OCI-M1 (cell line): ENCODE results near the gene TNXB.
"Not testable (repeated sequence)": the region's sequence is repeated elsewhere in the genome, so short reads cannot be mapped to it uniquely, and the experiment has no call there.

Source experiments
- DNase-seq: peaks from one replicate; lab custom pipeline; 2025; lab: John Stamatoyannopoulos, UW

Gene TNXB

GRCh38 chr6:32112431-32112980 is 3.4 kb upstream of the TNXB start:
- no peak for DNase-seq

- no peak for DNase-seq
Measured at GRCh38 chr6:32111424-32112066, 2.4 kb upstream of the TNXB start.

- DNase-seq = no peak
Measured at GRCh38 chr6:32110632-32111031, 1.5 kb upstream of the TNXB start.

GRCh38 chr6:32109765-32110160 is 625 bp upstream of the TNXB start:
- DNase-seq = no peak

GRCh38 chr6:32108727-32109113 is 418 bp downstream of the TNXB start:
- DNase-seq = no peak

- DNase-seq = peak; percentile 46
Measured at GRCh38 chr6:32108094-32108627, 977 bp downstream of the TNXB start.

GRCh38 chr6:32107406-32107805 is 1.7 kb downstream of the TNXB start:
- DNase-seq = no peak

GRCh38 chr6:32105433-32105832 is 3.7 kb downstream of the TNXB start:
- peak; percentile 32 for DNase-seq

- no peak for DNase-seq
Measured at GRCh38 chr6:32102255-32102654, 6.9 kb downstream of the TNXB start.

- DNase-seq = not testable (repeated sequence)
Measured at GRCh38 chr6:32100251-32100650, 8.9 kb downstream of the TNXB start.

GRCh38 chr6:32097364-32097763 is 11.8 kb downstream of the TNXB start:
- DNase-seq = no peak

- no peak for DNase-seq
Measured at GRCh38 chr6:32096394-32097258, 12.5 kb downstream of the TNXB start.

- no peak for DNase-seq
Measured at GRCh38 chr6:32096087-32096393, 13.1 kb downstream of the TNXB start.

- DNase-seq = no peak
Measured at GRCh38 chr6:32095338-32096086, 13.6 kb downstream of the TNXB start.

GRCh38 chr6:32092760-32093497 is 16.2 kb downstream of the TNXB start:
- DNase-seq = peak; percentile 36

- no peak for DNase-seq
Measured at GRCh38 chr6:32089082-32089828, 19.9 kb downstream of the TNXB start.

- DNase-seq = no peak
Measured at GRCh38 chr6:32088487-32089049, 20.6 kb downstream of the TNXB start.

GRCh38 chr6:32087574-32088486 is 21.3 kb downstream of the TNXB start:
- DNase-seq = peak; percentile 90
